ENCODE results near the gene ZNF487. TPM values are rescaled to one million over a fixed set of nuclear protein-coding genes. Genes with fewer than 3 reads are reported as not detected.

The ZNF487 gene
- total and polyA plus RNA-seq, 10 of the 15 experiments (the other 5 are each of a cell fraction or from before 2014, with no cell fraction given), result 0.74 to 2.1 (median 1.1) TPM

- TF ChIP-seq, protein P1, sequence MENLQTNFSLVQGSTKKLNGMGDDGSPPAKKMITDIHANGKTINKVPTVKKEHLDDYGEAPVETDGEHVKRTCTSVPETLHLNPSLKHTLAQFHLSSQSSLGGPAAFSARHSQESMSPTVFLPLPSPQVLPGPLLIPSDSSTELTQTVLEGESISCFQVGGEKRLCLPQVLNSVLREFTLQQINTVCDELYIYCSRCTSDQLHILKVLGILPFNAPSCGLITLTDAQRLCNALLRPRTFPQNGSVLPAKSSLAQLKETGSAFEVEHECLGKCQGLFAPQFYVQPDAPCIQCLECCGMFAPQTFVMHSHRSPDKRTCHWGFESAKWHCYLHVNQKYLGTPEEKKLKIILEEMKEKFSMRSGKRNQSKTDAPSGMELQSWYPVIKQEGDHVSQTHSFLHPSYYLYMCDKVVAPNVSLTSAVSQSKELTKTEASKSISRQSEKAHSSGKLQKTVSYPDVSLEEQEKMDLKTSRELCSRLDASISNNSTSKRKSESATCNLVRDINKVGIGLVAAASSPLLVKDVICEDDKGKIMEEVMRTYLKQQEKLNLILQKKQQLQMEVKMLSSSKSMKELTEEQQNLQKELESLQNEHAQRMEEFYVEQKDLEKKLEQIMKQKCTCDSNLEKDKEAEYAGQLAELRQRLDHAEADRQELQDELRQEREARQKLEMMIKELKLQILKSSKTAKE (IDR thresholded peaks at IDR 0.05; ENCODE audit: low read depth, poor library complexity, severe bottlenecking), result no peak
- TF ChIP-seq CTCF (IDR thresholded peaks at IDR 0.05 in 2 of 3, conservative IDR thresholded peaks at IDR 0.05 in 1 of 3; ENCODE audit: control insufficient read depth in 2 of 3, extremely low read depth in 1 of 3, insufficient read depth in 1 of 3, low read depth in 3 of 3, low read length in 3 of 3) (no peak), NFYB (IDR thresholded peaks at IDR 0.05; ENCODE audit: insufficient read depth, low read depth, low read length) (no peak), RCOR1 (conservative IDR thresholded peaks at IDR 0.05; ENCODE audit: low read depth, low read length) (no peak), CHD4 (IDR thresholded peaks at IDR 0.05) (no peak), EP300 (IDR thresholded peaks at IDR 0.05; ENCODE audit: borderline replicate concordance in 1 of 2, control insufficient read depth in 1 of 2, low read depth in 2 of 2, low read length in 2 of 2) (no peak), CEBPB (IDR thresholded peaks at IDR 0.05; ENCODE audit: borderline replicate concordance in 1 of 2, low read depth in 2 of 2, low read length in 2 of 2) (no peak), ZBED1 (IDR thresholded peaks at IDR 0.05; ENCODE audit: borderline replicate concordance) (no peak), NFIC (IDR thresholded peaks at IDR 0.05; ENCODE audit: low read depth, low read length) (no peak), RUNX3 (IDR thresholded peaks at IDR 0.05; ENCODE audit: low read length) (no peak), BACH1 (IDR thresholded peaks at IDR 0.05; ENCODE audit: borderline replicate concordance) (no peak), SUZ12 (IDR thresholded peaks at IDR 0.05; ENCODE audit: unreplicated experiment) (no peak), RAD51 (IDR thresholded peaks at IDR 0.05) (no peak), ZNF274 (IDR thresholded peaks at IDR 0.05; ENCODE audit: insufficient read depth, insufficient read length) (peak; percentile 97), BMI1 (IDR thresholded peaks at IDR 0.05; ENCODE audit: borderline replicate concordance) (no peak)
- TF ChIP-seq, protein P2, sequence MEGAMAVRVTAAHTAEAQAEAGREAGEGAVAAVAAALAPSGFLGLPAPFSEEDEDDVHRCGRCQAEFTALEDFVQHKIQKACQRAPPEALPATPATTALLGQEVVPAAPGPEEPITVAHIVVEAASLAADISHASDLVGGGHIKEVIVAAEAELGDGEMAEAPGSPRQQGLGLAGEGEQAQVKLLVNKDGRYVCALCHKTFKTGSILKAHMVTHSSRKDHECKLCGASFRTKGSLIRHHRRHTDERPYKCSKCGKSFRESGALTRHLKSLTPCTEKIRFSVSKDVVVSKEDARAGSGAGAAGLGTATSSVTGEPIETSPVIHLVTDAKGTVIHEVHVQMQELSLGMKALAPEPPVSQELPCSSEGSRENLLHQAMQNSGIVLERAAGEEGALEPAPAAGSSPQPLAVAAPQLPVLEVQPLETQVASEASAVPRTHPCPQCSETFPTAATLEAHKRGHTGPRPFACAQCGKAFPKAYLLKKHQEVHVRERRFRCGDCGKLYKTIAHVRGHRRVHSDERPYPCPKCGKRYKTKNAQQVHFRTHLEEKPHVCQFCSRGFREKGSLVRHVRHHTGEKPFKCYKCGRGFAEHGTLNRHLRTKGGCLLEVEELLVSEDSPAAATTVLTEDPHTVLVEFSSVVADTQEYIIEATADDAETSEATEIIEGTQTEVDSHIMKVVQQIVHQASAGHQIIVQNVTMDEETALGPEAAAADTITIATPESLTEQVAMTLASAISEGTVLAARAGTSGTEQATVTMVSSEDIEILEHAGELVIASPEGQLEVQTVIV (IDR thresholded peaks at IDR 0.05; ENCODE audit: borderline replicate concordance, partially characterized antibody), result no peak
- TF ChIP-seq, protein P3, sequence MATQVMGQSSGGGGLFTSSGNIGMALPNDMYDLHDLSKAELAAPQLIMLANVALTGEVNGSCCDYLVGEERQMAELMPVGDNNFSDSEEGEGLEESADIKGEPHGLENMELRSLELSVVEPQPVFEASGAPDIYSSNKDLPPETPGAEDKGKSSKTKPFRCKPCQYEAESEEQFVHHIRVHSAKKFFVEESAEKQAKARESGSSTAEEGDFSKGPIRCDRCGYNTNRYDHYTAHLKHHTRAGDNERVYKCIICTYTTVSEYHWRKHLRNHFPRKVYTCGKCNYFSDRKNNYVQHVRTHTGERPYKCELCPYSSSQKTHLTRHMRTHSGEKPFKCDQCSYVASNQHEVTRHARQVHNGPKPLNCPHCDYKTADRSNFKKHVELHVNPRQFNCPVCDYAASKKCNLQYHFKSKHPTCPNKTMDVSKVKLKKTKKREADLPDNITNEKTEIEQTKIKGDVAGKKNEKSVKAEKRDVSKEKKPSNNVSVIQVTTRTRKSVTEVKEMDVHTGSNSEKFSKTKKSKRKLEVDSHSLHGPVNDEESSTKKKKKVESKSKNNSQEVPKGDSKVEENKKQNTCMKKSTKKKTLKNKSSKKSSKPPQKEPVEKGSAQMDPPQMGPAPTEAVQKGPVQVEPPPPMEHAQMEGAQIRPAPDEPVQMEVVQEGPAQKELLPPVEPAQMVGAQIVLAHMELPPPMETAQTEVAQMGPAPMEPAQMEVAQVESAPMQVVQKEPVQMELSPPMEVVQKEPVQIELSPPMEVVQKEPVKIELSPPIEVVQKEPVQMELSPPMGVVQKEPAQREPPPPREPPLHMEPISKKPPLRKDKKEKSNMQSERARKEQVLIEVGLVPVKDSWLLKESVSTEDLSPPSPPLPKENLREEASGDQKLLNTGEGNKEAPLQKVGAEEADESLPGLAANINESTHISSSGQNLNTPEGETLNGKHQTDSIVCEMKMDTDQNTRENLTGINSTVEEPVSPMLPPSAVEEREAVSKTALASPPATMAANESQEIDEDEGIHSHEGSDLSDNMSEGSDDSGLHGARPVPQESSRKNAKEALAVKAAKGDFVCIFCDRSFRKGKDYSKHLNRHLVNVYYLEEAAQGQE (IDR thresholded peaks at IDR 0.05; ENCODE audit: low read depth, low read length), result no peak
- TF ChIP-seq, protein P4, sequence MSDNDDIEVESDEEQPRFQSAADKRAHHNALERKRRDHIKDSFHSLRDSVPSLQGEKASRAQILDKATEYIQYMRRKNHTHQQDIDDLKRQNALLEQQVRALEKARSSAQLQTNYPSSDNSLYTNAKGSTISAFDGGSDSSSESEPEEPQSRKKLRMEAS (IDR thresholded peaks at IDR 0.05; ENCODE audit: low read depth, low read length), result no peak
Observed at GRCh38 chr10:43524434-43525247, 87.7 kb downstream of the ZNF487 start (continued).

Data from GM12878 (cell line).